Chondrocyte (in vitro differentiated cells): ENCODE data around the gene LSS. TPM values are rescaled to one million over a fixed set of nuclear protein-coding genes. Genes with fewer than 3 reads are reported as not detected.

Experiments used
- DNase-seq: peaks from one replicate; pipeline ENCODE4 v3.0.0; 2021; ENCODE audit warnings: mixed read lengths, low spot score
- H3K27ac Mint-ChIP-seq: one replicate; pipeline ENCODE4 v1.8.0; 2021; ENCODE audit warnings: mild to moderate bottlenecking, moderate library complexity, mixed read lengths; ENCODE audit not compliant: unreplicated experiment
- H3K27me3 Mint-ChIP-seq: 2 replicates; pipeline ENCODE4 v1.8.0; 2021; ENCODE audit warnings: low read depth, mixed read lengths
- H3K36me3 Mint-ChIP-seq: 2 replicates; pipeline ENCODE4 v1.8.0; 2021; ENCODE audit warnings: low read depth, mixed read lengths
- H3K4me1 Mint-ChIP-seq: 2 replicates; pipeline ENCODE4 v1.8.0; 2021; ENCODE audit warnings: low read depth, mild to moderate bottlenecking, mixed read lengths
- H3K4me3 Mint-ChIP-seq: one replicate; pipeline ENCODE4 v1.8.0; 2021; ENCODE audit warnings: mild to moderate bottlenecking, moderate library complexity, mixed read lengths; ENCODE audit not compliant: unreplicated experiment
- H3K9me3 Mint-ChIP-seq: 2 replicates; pipeline ENCODE4 v1.8.0; 2021; ENCODE audit warnings: low read depth, mixed read lengths
- CTCF ChIP-seq: fragments of 200-600 bp; sonication (generic); IDR thresholded peaks from 2 replicates; pipeline ENCODE4 v1.5.0; 2021; ENCODE audit warnings: antibody characterized with exemption, mild to moderate bottlenecking, moderate library complexity
- total RNA-seq: library from RNA; stranded (reverse); gene quantifications from 3 replicates; pipeline ENCODE4 v1.2.1, GENCODE V29; 2021

The LSS gene
- total RNA-seq, 1 donor from 2014 or later: 107 TPM

- H3K27me3 Mint-ChIP-seq: no peaks in the 10 kb centered on the region
- TF ChIP-seq CTCF: no peak
- H3K4me3 Mint-ChIP-seq: no peak overlapping the region
- DNase-seq: peak; percentile 76
- peaks cover 5% of the 10 kb centered on the region for H3K36me3 Mint-ChIP-seq
- H3K27ac Mint-ChIP-seq: no peak overlapping the region
- H3K9me3 Mint-ChIP-seq: peaks cover 2% of the 10 kb centered on the region
- H3K4me1 Mint-ChIP-seq: no peaks in the 10 kb centered on the region
Measured at GRCh38 chr21:46160907-46161632, 67.5 kb downstream of the LSS start.

GRCh38 chr21:46160657-46160906 is 68.0 kb downstream of the LSS start:
- no peak overlapping the region for H3K27ac Mint-ChIP-seq
- peaks cover 5% of the 10 kb centered on the region for H3K36me3 Mint-ChIP-seq
- no peaks in the 10 kb centered on the region for H3K27me3 Mint-ChIP-seq
- no peaks in the 10 kb centered on the region for H3K9me3 Mint-ChIP-seq
- no peak overlapping the region for H3K4me3 Mint-ChIP-seq
- no peaks in the 10 kb centered on the region for H3K4me1 Mint-ChIP-seq
- no peak for DNase-seq
- TF ChIP-seq CTCF: no peak

GRCh38 chr21:46159841-46160656 is 68.5 kb downstream of the LSS start:
- Mint-ChIP-seq H3K27ac (no peak overlapping the region), H3K4me3 (no peak overlapping the region), H3K9me3 (no peaks in the 10 kb centered on the region), H3K36me3 (peaks cover 5% of the 10 kb centered on the region), H3K27me3 (no peaks in the 10 kb centered on the region), H3K4me1 (no peaks in the 10 kb centered on the region)
- DNase-seq: peak; percentile 71
- TF ChIP-seq CTCF: no peak

GRCh38 chr21:46159390-46159789 is 69.2 kb downstream of the LSS start:
- H3K27ac Mint-ChIP-seq: no peak overlapping the region
- peak; percentile 41 for DNase-seq
- no peak for TF ChIP-seq CTCF
- H3K4me3 Mint-ChIP-seq: no peak overlapping the region
- no peaks in the 10 kb centered on the region for H3K9me3 Mint-ChIP-seq
- H3K27me3 Mint-ChIP-seq: no peaks in the 10 kb centered on the region
- H3K4me1 Mint-ChIP-seq: no peaks in the 10 kb centered on the region
- H3K36me3 Mint-ChIP-seq: peaks cover 2% of the 10 kb centered on the region

GRCh38 chr21:46158666-46159300 is 69.8 kb downstream of the LSS start:
- no peak overlapping the region for H3K27ac Mint-ChIP-seq
- no peaks in the 10 kb centered on the region for H3K4me1 Mint-ChIP-seq
- H3K36me3 Mint-ChIP-seq: no peaks in the 10 kb centered on the region
- no peak for TF ChIP-seq CTCF
- no peak overlapping the region for H3K4me3 Mint-ChIP-seq
- no peaks in the 10 kb centered on the region for H3K9me3 Mint-ChIP-seq
- H3K27me3 Mint-ChIP-seq: no peaks in the 10 kb centered on the region
- peak; percentile 68 for DNase-seq
